Measurements from ENCODE around the gene ZNF865. TPM values are rescaled to one million over a fixed set of nuclear protein-coding genes. Genes with fewer than 3 reads are reported as not detected.

ZNF865 gene
- total RNA-seq, 2 experiments from 2014 or later, result 3.0 to 11.3 TPM

DNA sequence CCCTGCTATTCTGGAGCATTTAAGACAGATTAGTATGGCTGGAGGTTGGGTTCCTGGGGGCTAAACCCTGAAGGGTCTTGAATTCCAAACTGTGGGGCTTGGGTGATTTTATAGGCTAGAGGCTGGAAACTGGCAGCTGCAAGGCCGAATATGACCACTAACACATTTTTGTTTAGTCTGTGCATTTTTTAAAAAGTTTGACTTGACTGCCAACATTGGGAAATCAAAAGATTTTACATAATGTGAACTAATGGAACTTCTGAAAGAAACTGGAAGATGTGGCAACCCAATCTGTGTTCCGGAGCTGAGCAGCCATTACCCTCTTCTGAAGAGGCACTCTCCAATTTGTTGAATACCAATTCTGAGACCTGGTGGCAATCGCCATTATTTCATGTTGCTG, 13.8 kb downstream of the ZNF865 start:
- Histone ChIP-seq H3K4me1 (ENCODE audit: insufficient read depth, low read length, poor library complexity, severe bottlenecking) (peaks cover 5% of the 10 kb centered on the region), H3K4me2 (ENCODE audit: low read length) (no peak overlapping the region), H3K4me3 (ENCODE audit: low read depth, low read length, poor library complexity, severe bottlenecking) (no peak overlapping the region), H4K20me1 (ENCODE audit: insufficient read depth, low read length) (no peaks in the 10 kb centered on the region), H3K9me2 (ENCODE audit: insufficient read depth, low read length) (no peaks in the 10 kb centered on the region), H3K79me2 (ENCODE audit: insufficient read depth, low read depth, low read length) (no peaks in the 10 kb centered on the region), H3K9me3 (ENCODE audit: low read length) (no peaks in the 10 kb centered on the region), H3K27ac (ENCODE audit: low read depth, low read length, poor library complexity, severe bottlenecking) (no peak overlapping the region), H3K36me3 (ENCODE audit: insufficient read depth, low read length) (peaks cover 40% of the 10 kb centered on the region), H2AFZ (ENCODE audit: low read length) (no peak overlapping the region)
- no TSS peak for BruUV-seq (replicated peaks)
- TF ChIP-seq EZH2phosphoT487 (IDR thresholded peaks at IDR 0.05; ENCODE audit: borderline replicate concordance, low read depth, low read length), result no peak
- TF ChIP-seq, protein P1, sequence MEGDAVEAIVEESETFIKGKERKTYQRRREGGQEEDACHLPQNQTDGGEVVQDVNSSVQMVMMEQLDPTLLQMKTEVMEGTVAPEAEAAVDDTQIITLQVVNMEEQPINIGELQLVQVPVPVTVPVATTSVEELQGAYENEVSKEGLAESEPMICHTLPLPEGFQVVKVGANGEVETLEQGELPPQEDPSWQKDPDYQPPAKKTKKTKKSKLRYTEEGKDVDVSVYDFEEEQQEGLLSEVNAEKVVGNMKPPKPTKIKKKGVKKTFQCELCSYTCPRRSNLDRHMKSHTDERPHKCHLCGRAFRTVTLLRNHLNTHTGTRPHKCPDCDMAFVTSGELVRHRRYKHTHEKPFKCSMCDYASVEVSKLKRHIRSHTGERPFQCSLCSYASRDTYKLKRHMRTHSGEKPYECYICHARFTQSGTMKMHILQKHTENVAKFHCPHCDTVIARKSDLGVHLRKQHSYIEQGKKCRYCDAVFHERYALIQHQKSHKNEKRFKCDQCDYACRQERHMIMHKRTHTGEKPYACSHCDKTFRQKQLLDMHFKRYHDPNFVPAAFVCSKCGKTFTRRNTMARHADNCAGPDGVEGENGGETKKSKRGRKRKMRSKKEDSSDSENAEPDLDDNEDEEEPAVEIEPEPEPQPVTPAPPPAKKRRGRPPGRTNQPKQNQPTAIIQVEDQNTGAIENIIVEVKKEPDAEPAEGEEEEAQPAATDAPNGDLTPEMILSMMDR (conservative IDR thresholded peaks at IDR 0.05; ENCODE audit: low read length), result no peak
- CTCF ChIA-PET (ENCODE audit: unreplicated experiment), result no interaction called here
- POLR2A ChIA-PET, result no interaction called here
- intact Hi-C loops (cut with micrococcal nuclease; ENCODE audit: unreplicated experiment), result no loop called here
- no peak for DNase-seq (ENCODE audit: low spot score)

GRCh38 chr19:55620410-55621204, 15.2 kb downstream of the ZNF865 start:
- no peak overlapping the region for H2AFZ ChIP-seq (ENCODE audit: low read length)
- ChIA-PET POLR2A (no interaction called here), CTCF (ENCODE audit: unreplicated experiment) (no interaction called here)
- H3K9me2 ChIP-seq (ENCODE audit: insufficient read depth, low read length), result no peaks in the 10 kb centered on the region
- H3K36me3 ChIP-seq (ENCODE audit: insufficient read depth, low read length), result peaks cover 32% of the 10 kb centered on the region
- no peaks in the 10 kb centered on the region for H4K20me1 ChIP-seq (ENCODE audit: insufficient read depth, low read length)
- H3K4me2 ChIP-seq (ENCODE audit: low read length), result no peak overlapping the region
- H3K27ac ChIP-seq (ENCODE audit: low read depth, low read length, poor library complexity, severe bottlenecking), result no peak overlapping the region
- no peaks in the 10 kb centered on the region for H3K9me3 ChIP-seq (ENCODE audit: low read length)
- BruUV-seq (replicated peaks), result no TSS peak
- H3K79me2 ChIP-seq (ENCODE audit: insufficient read depth, low read depth, low read length), result no peaks in the 10 kb centered on the region
- no peak overlapping the region for H3K4me3 ChIP-seq (ENCODE audit: low read depth, low read length, poor library complexity, severe bottlenecking)
- peaks cover 11% of the 10 kb centered on the region for H3K4me1 ChIP-seq (ENCODE audit: insufficient read depth, low read length, poor library complexity, severe bottlenecking)
- intact Hi-C loops (cut with micrococcal nuclease; ENCODE audit: unreplicated experiment), result no loop called here
- TF ChIP-seq EZH2phosphoT487 (IDR thresholded peaks at IDR 0.05; ENCODE audit: borderline replicate concordance, low read depth, low read length), result no peak
- TF ChIP-seq, protein P1 (conservative IDR thresholded peaks at IDR 0.05; ENCODE audit: low read length), result no peak
- DNase-seq (ENCODE audit: low spot score), result no peak

GRCh38 chr19:55621205-55621672, 15.8 kb downstream of the ZNF865 start:
- Histone ChIP-seq H3K36me3 (ENCODE audit: insufficient read depth, low read length) (peaks cover 25% of the 10 kb centered on the region), H3K27ac (ENCODE audit: low read depth, low read length, poor library complexity, severe bottlenecking) (no peak overlapping the region), H4K20me1 (ENCODE audit: insufficient read depth, low read length) (no peaks in the 10 kb centered on the region), H3K9me3 (ENCODE audit: low read length) (no peaks in the 10 kb centered on the region), H3K4me3 (ENCODE audit: low read depth, low read length, poor library complexity, severe bottlenecking) (no peak overlapping the region), H3K79me2 (ENCODE audit: insufficient read depth, low read depth, low read length) (no peaks in the 10 kb centered on the region), H2AFZ (ENCODE audit: low read length) (no peak overlapping the region), H3K9me2 (ENCODE audit: insufficient read depth, low read length) (no peaks in the 10 kb centered on the region), H3K4me1 (ENCODE audit: insufficient read depth, low read length, poor library complexity, severe bottlenecking) (peaks cover 11% of the 10 kb centered on the region), H3K4me2 (ENCODE audit: low read length) (no peak overlapping the region)
- TF ChIP-seq, protein P1 (conservative IDR thresholded peaks at IDR 0.05; ENCODE audit: low read length), result no peak
- TF ChIP-seq EZH2phosphoT487 (IDR thresholded peaks at IDR 0.05; ENCODE audit: borderline replicate concordance, low read depth, low read length), result no peak
- ChIA-PET CTCF (ENCODE audit: unreplicated experiment) (no interaction called here), POLR2A (no interaction called here)
- DNase-seq (ENCODE audit: low spot score), result no peak
- no TSS peak for BruUV-seq (replicated peaks)
- intact Hi-C loops (cut with micrococcal nuclease; ENCODE audit: unreplicated experiment), result no loop called here

Data from OCI-LY7 (cell line).